Activated naive CD8-positive, alpha-beta T cell (primary cell): ENCODE results near the gene MMP28.
"Not testable (repeated sequence)": the region's sequence is repeated elsewhere in the genome, so short reads cannot be mapped to it uniquely, and the experiment has no call there.

Experiments used
- H3K27ac Mint-ChIP-seq: one replicate; pipeline ENCODE4 v1.8.0; 2021; ENCODE audit warnings: mixed read lengths
- H3K27me3 Mint-ChIP-seq: one replicate; pipeline ENCODE4 v1.8.0; 2021; ENCODE audit warnings: mixed read lengths
- H3K36me3 Mint-ChIP-seq: one replicate; pipeline ENCODE4 v1.8.0; 2021; ENCODE audit warnings: mixed read lengths
- H3K4me1 Mint-ChIP-seq: one replicate; pipeline ENCODE4 v1.8.0; 2021; ENCODE audit warnings: low read depth, mixed read lengths
- H3K4me3 Mint-ChIP-seq: one replicate; pipeline ENCODE4 v1.8.0; 2021; ENCODE audit warnings: mild to moderate bottlenecking, mixed read lengths
- H3K9me3 Mint-ChIP-seq: one replicate; pipeline ENCODE4 v1.8.0; 2021; ENCODE audit warnings: low read depth, mixed read lengths

Gene MMP28

GRCh38 chr17:35765756-35766488 lies 29.5 kb downstream of the MMP28 start:
- H3K4me1 Mint-ChIP-seq = peaks cover 9% of the 10 kb centered on the region

GRCh38 chr17:35765086-35765710 lies 30.2 kb downstream of the MMP28 start:
- H3K4me1 Mint-ChIP-seq = peaks cover 9% of the 10 kb centered on the region
- H3K4me3 Mint-ChIP-seq = peak overlapping the region; percentile 92
- H3K36me3 Mint-ChIP-seq = no peaks in the 10 kb centered on the region
- H3K9me3 Mint-ChIP-seq = no peaks in the 10 kb centered on the region
- no peak overlapping the region for H3K27ac Mint-ChIP-seq
- H3K27me3 Mint-ChIP-seq = no peaks in the 10 kb centered on the region

More at GRCh38 chr17:35765756-35766488, 29.5 kb downstream of the MMP28 start:
- Mint-ChIP-seq H3K27ac (no peak overlapping the region), H3K4me3 (no peak overlapping the region), H3K9me3 (no peaks in the 10 kb centered on the region), H3K27me3 (no peaks in the 10 kb centered on the region), H3K36me3 (no peaks in the 10 kb centered on the region)

- peaks cover 9% of the 10 kb centered on the region for H3K4me1 Mint-ChIP-seq
- H3K36me3 Mint-ChIP-seq = no peaks in the 10 kb centered on the region
- H3K9me3 Mint-ChIP-seq = no peaks in the 10 kb centered on the region
- peak overlapping the region; percentile 92 for H3K4me3 Mint-ChIP-seq
- H3K27ac Mint-ChIP-seq = peak overlapping the region; percentile 86
- no peaks in the 10 kb centered on the region for H3K27me3 Mint-ChIP-seq
Observed at GRCh38 chr17:35764123-35764991, 31.1 kb downstream of the MMP28 start.

GRCh38 chr17:35763767-35764122 lies 31.7 kb downstream of the MMP28 start:
- H3K4me1 Mint-ChIP-seq = peaks cover 9% of the 10 kb centered on the region
- peak overlapping the region; percentile 59 for H3K4me3 Mint-ChIP-seq
- no peaks in the 10 kb centered on the region for H3K27me3 Mint-ChIP-seq
- H3K9me3 Mint-ChIP-seq = no peaks in the 10 kb centered on the region
- H3K36me3 Mint-ChIP-seq = no peaks in the 10 kb centered on the region
- no peak overlapping the region for H3K27ac Mint-ChIP-seq

- no peaks in the 10 kb centered on the region for H3K36me3 Mint-ChIP-seq
- no peak overlapping the region for H3K27ac Mint-ChIP-seq
- H3K4me1 Mint-ChIP-seq = peaks cover 8% of the 10 kb centered on the region
- H3K9me3 Mint-ChIP-seq = no peaks in the 10 kb centered on the region
- no peaks in the 10 kb centered on the region for H3K27me3 Mint-ChIP-seq
- H3K4me3 Mint-ChIP-seq = no peak overlapping the region
Observed at GRCh38 chr17:35761601-35762000, 33.8 kb downstream of the MMP28 start.

- H3K4me3 Mint-ChIP-seq = no peak within 1 kb of the TSS
Observed at GRCh38 chr17:35760587-35760986, 34.9 kb downstream of the MMP28 start, which contains the start of gene C17orf50. TSS of gene C17orf50 (plus strand) at chr17:35760887. CDS start at chr17:35760942, 55 bp downstream.

GRCh38 chr17:35757243-35757642 lies 38.2 kb downstream of the MMP28 start:
- Mint-ChIP-seq H3K4me3 (no peak overlapping the region), H3K4me1 (no peaks in the 10 kb centered on the region), H3K27me3 (no peaks in the 10 kb centered on the region), H3K36me3 (no peaks in the 10 kb centered on the region), H3K9me3 (no peaks in the 10 kb centered on the region), H3K27ac (no peak overlapping the region)

More at GRCh38 chr17:35760587-35760986, 34.9 kb downstream of the MMP28 start, which contains the start of gene C17orf50:
- no peak within 1 kb of the TSS for H3K27ac Mint-ChIP-seq
- H3K27me3 Mint-ChIP-seq = no peaks in the 10 kb centered on the region
- H3K36me3 Mint-ChIP-seq = no peaks in the 10 kb centered on the region
- peaks cover 8% of the 10 kb centered on the region for H3K4me1 Mint-ChIP-seq
- H3K9me3 Mint-ChIP-seq = no peaks in the 10 kb centered on the region

GRCh38 chr17:35752945-35753764 lies 42.3 kb downstream of the MMP28 start, which contains the start of gene GAS2L2:
TSS of gene GAS2L2 (minus strand) at chr17:35753239. CDS start at chr17:35752850, 389 bp downstream.
- H3K4me1 Mint-ChIP-seq = peaks cover 10% of the 10 kb centered on the region
- no peak within 1 kb of the TSS for H3K27ac Mint-ChIP-seq
- no peak within 1 kb of the TSS for H3K4me3 Mint-ChIP-seq
- H3K27me3 Mint-ChIP-seq = peaks cover 21% of the 10 kb centered on the region
- H3K36me3 Mint-ChIP-seq = no peaks in the 10 kb centered on the region
- no peaks in the 10 kb centered on the region for H3K9me3 Mint-ChIP-seq

- H3K36me3 Mint-ChIP-seq = no peaks in the 10 kb centered on the region
- peaks cover 21% of the 10 kb centered on the region for H3K27me3 Mint-ChIP-seq
- H3K9me3 Mint-ChIP-seq = no peaks in the 10 kb centered on the region
- no peak overlapping the region for H3K4me3 Mint-ChIP-seq
- H3K27ac Mint-ChIP-seq = no peak overlapping the region
- H3K4me1 Mint-ChIP-seq = peaks cover 10% of the 10 kb centered on the region
Observed at GRCh38 chr17:35752471-35752870, 43.0 kb downstream of the MMP28 start.

GRCh38 chr17:35751541-35751940 lies 43.9 kb downstream of the MMP28 start:
- H3K27ac Mint-ChIP-seq = not testable (repeated sequence)
- H3K27me3 Mint-ChIP-seq = peaks cover 21% of the 10 kb centered on the region

GRCh38 chr17:35750526-35751395 lies 44.7 kb downstream of the MMP28 start:
- Mint-ChIP-seq H3K27ac (no peak overlapping the region), H3K4me1 (peaks cover 10% of the 10 kb centered on the region), H3K4me3 (no peak overlapping the region), H3K9me3 (no peaks in the 10 kb centered on the region), H3K27me3 (peaks cover 21% of the 10 kb centered on the region), H3K36me3 (no peaks in the 10 kb centered on the region)

More at GRCh38 chr17:35751541-35751940, 43.9 kb downstream of the MMP28 start:
- not testable (repeated sequence) for H3K9me3 Mint-ChIP-seq, H3K36me3 Mint-ChIP-seq, H3K4me3 Mint-ChIP-seq
- H3K4me1 Mint-ChIP-seq = peaks cover 10% of the 10 kb centered on the region

- peaks cover 10% of the 10 kb centered on the region for H3K4me1 Mint-ChIP-seq
- no peaks in the 10 kb centered on the region for H3K9me3 Mint-ChIP-seq
- peaks cover 21% of the 10 kb centered on the region for H3K27me3 Mint-ChIP-seq
- peak overlapping the region; percentile 35 for H3K4me3 Mint-ChIP-seq
- H3K27ac Mint-ChIP-seq = no peak overlapping the region
- H3K36me3 Mint-ChIP-seq = no peaks in the 10 kb centered on the region
Observed at GRCh38 chr17:35749560-35750412, 45.7 kb downstream of the MMP28 start.

GRCh38 chr17:35748979-35749378 lies 46.5 kb downstream of the MMP28 start:
- Mint-ChIP-seq H3K4me3 (no peak overlapping the region), H3K9me3 (no peaks in the 10 kb centered on the region), H3K27me3 (peaks cover 24% of the 10 kb centered on the region), H3K36me3 (no peaks in the 10 kb centered on the region), H3K4me1 (peaks cover 10% of the 10 kb centered on the region), H3K27ac (no peak overlapping the region)
